Subcutaneous adipose tissue (tissue), 4 donors: ENCODE data around the gene PRRT1. TPM values are rescaled to one million over a fixed set of nuclear protein-coding genes. Genes with fewer than 3 reads are reported as not detected.

Experiments used
- CTCF ChIP-seq: fragments of 450-650 bp; IDR thresholded peaks from one replicate; pipeline ENCODE4 v1.5.1; 2016; ENCODE audit warnings: low read depth, mild to moderate bottlenecking, control low read depth, antibody characterized with exemption, moderate library complexity
- total RNA-seq, 4 donors: library from RNA; depleted of rRNA; stranded (reverse); fragments of >200 nt; gene quantifications; one replicate each; pipeline ENCODE4 v1.1.0, GENCODE V29; 2016

The PRRT1 gene
- total RNA-seq, 4 donors from 2014 or later, result 0.34 to 1.3 (median 0.57) TPM; not detected in 1

GRCh38 chr6:32114796-32115195, 36.9 kb downstream of the PRRT1 start:
- TF ChIP-seq CTCF, result no peak

DNA sequence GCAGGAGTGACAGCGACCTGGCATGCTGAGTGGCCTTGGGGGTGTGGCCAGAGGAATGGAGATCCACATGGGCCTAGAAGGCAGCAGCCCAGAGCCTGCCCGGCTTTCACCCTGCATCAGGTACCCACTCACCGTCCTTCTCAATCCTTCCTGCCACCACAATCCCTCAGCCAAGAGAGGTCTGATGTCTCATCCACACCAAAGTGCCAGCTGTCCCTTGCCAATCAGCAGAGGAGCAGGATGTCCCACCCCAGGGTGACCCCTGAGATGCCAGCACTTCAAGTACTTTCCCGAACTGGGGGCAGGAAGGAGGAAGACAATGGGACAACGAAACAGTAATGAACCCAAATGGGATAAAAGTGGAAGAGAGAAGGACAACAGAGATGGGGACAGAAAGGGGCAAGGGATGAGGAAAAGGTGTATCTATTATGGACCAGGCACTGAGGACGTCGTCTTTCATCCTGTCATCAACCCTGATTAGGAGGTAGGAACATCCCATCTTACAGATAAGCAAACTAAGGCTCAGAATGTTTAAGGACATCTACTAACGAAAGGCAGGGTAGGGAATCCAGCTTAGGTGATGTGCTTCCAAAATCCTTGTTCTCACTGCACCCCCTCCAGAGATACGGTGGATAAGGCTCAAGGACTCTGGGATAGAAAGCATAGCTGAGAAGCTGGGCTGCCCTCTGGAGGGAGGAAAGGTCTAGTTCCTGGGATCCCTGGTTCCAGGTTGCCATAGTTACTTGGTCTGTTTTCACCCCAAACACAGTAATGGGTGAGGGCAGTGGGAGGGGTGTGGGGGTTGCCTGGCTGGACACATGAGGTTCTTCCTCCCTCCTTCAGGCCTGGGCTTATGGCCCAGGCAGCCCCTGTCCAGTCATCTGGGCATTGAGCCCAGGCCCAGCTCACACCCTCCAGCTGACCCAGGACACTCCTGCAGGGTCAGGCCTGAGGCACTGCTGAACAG, 38.1 kb downstream of the PRRT1 start:
- no peak for TF ChIP-seq CTCF

DNA sequence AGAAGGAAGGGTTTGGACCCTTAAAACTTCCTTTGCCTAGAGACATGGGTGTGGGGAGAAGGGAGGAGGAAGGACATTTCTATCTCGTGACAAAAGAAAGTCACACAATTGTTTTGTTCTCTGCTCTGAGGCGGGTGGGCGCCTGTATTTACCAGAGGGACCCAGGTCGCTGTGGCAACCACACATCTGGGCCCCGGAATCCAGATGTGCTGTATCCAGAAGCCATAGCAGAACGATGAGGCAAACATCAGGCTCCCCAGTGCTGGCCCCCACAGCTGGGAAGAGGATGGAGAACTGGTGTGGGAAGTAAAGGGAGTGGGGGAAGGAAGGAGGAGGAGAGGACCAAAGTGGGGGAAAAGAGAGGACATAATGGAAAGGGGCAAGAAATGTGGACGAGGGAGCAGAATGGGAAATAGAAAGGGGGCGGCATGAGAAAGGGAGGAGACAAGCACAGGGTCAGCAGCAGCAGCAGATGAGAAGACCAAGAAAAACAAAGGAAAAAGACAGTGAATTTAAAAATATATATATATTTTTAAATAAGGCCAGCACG, 39.2 kb downstream of the PRRT1 start:
- no peak for TF ChIP-seq CTCF

DNA sequence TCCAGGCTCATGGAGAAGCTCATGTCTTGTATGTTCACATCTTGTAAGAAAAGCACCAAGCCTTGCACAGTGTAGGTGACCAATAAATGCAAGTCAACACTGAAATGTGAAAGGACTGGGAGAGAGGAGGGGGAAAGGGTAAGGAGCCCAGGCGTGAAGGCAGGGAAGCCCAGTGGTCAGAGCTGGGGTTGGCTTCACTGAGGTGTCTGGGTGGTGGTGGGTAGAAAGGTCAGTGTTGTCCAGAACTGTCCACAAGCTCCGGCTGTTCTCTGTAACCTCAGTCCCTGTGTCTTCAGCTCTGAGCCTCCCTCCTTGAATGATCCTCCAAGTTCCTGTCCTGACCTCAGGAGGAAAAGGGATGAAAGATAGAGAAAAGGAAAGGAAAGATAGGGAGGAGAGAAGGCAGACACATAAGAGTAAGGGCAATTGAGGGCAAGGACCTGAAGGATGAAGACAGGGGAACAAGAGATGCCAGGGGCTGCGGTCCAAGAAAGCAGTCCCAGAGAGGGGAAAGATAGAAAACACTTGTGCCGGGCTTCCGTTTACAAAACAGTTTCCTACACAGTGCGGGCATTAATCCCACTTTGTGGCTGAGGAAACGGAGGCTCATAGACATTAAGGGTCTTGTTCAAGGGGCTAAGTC, 40.2 kb downstream of the PRRT1 start:
- TF ChIP-seq CTCF, result no peak

DNA sequence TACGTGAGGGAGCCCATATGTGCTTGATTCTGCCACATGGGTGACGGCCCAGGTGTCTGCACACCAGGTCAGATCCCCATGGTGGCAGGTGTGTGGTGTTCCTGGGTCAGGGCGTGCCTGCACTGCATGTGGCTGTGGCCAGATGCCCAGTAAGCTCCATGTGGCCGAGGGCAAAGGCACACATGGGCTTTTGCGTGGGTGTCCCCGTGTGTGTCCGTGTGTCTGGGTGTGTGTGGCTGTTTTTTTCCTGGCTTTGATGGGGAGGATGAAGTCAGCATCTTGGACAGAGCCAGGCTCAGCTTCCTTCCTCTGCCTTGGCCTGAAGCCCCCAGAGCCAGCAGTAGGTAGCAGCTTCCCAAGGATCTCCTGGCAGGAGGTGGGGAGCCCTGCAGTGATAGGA, 41.1 kb downstream of the PRRT1 start:
- no peak for TF ChIP-seq CTCF

- no peak for TF ChIP-seq CTCF
Observed at GRCh38 chr6:32109765-32110160, 42.0 kb downstream of the PRRT1 start.
